Measurements from ENCODE around the gene RMRP.

Gene RMRP

DNA sequence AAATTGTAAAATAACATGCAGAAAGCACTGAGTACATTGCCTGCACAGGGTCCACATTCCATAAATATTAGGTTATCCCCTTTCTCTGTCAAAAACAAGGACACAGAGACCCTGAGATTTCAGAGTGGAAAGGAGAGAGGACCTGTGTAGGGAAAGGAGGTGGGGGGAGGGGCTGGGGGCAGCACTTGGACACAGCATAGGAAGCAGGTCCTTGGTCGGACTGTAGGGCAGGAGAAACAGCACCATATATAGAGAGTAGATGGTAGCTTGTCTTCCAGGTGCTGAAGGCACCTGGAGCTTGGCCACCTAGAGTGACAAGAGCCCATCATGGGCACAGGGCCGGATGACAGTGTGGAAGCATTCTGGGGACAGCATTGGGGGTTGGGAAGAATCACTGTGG, 29.5 kb upstream of the RMRP start:
- DNase-seq (ENCODE audit: low read depth in 3 of 3, low spot score in 1 of 3), result no peak

DNA sequence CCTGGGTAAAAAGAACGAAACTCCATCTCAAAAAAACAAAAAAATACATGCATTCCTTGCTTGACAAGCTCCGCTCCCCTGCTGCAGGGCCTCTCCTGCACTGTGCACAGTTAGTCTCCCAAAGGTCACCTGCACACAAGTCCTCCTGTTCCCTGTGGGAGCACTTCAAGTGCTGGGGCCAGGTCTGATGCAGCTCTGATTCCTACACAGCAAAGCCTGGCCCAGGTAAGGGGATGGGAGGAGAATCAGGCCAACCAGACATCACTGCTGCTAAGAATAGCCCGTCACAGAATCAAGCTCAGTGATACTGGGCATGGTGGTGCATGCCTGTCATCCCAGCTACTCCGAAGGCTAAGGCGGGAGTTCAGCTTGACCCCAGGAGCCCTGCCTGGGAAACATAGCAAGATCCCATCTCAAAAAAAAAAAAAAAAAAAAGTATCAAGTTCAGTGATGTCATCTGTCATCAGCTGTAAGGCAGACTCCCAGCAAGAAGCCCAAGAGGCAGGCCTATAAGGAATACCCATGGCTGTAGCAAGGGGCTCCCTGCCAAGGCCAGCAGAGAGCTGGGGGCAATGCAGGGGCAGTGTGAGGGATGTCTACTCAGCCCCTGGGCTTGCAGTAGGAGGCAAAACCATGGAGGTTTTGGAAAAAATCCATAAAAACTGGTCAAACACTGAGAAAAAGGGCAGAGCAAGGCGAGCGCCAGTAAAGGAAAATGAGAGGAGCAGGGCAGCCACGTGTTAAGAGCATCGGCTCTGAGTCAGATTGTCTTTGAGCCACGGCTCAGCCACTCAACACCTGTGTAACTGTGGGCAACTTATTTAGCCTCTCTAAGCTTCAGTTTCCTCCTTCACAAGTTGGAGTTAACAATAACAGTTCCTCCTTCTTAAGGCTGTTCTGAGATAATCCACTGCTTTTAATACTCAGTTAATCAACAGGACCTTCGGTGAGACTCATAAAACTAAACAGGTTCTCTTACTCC, 28.7 kb upstream of the RMRP start:
- no peak for DNase-seq (ENCODE audit: low read depth in 3 of 3, low spot score in 1 of 3)

DNA sequence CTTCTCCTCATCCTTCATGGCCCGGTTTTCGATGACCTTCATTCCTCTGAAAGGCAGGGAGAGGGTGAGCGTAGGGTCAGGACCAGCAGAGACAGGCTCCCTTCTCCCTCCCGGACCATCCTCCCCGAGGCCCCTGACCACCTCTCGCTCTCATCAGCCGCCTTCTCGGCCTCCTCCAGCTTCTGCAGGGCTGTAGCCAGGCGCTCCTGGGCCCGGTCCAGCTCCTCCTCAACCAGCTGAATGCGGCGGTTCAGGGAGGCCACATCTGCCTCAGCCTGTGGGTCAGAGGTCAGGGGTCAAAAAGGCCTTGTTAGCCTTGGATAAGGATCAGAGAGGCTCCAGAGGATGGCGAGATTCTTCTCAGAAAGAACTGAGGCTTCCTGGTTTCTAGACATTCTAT, 27.7 kb upstream of the RMRP start:
- DNase-seq (ENCODE audit: low read depth in 3 of 3, low spot score in 1 of 3), result no peak

DNA sequence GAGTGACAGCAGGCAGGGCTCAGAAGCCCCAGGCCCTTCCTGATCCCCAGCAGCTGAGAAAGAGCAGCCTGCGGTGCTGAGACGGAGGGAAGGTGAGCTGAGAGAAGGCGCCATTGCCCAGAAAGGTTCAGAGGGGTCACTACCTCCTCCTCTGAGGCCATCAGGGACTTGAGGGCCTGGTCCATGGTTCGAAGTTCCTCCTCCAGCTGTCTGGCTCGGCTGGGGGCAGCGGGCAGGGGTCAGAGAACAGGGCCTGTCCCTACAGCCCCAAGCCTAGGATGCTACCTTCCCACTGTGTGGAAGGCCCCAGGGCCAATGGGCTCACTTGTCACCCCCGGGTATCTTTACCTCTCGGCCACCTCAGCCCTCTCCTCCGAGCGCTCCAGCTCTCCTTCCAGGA, 27.1 kb upstream of the RMRP start:
- DNase-seq (ENCODE audit: low read depth in 3 of 3, low spot score in 1 of 3), result no peak

DNA sequence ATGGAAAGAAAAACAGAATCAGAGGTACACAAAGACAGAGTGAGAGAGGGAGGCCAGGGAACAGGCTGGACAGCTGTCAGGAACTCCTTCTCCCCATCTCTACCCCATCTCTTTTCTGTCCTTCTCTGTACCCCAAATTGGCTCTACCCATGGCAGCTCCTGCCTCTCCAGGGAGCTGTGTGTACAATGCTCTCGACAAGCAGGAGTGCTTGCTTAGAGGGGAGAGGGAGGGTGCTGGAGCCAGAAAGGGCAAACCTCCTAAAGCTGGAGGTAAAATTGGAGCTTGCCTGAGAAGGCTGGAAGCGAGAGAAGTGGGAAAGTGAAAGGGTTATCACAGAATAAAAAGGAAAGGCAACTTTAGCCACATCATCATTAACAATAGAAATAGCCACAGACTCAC, 25.5 kb upstream of the RMRP start:
- no peak for DNase-seq (ENCODE audit: low read depth in 3 of 3, low spot score in 1 of 3)

DNA sequence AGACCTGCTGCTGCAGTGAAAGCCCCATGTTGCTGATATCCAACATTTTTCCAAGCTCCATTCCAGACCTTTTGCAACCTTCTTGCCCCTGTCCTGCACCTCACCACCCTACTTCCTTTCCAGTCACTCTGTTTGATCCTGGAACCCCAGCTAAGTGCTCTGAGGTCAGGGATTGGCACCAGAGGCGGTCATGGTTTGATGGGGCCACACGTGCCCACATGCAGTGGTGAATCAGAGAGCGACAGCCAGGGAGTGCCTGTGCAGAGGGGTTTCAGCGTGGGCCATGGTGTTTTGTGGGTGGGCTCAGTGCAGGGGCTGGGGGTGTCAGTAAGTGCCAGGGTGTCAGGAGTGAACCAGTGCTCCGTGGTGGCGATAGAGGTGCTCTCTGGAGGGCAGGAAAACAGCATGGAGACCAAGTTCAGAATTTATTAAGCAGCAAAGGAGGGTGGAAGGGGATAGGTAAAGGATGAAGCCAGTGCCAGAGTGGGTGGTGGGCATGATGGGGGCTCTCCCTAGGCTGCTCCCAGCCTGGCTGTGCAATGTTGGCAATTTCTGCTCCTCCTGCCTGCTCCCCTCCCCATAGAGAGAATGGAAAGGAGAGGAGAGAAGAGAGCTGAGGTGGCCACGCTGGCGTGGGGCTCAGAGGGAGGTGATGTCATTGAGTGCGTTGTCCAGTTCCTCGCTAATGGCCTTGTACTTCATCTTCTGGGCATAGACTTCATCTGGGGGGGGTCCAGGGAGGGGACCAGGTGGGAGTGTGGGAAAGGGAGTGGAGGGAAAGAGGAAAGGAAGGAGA, 24.9 kb upstream of the RMRP start:
- no peak for DNase-seq (ENCODE audit: low read depth in 3 of 3, low spot score in 1 of 3)

DNA sequence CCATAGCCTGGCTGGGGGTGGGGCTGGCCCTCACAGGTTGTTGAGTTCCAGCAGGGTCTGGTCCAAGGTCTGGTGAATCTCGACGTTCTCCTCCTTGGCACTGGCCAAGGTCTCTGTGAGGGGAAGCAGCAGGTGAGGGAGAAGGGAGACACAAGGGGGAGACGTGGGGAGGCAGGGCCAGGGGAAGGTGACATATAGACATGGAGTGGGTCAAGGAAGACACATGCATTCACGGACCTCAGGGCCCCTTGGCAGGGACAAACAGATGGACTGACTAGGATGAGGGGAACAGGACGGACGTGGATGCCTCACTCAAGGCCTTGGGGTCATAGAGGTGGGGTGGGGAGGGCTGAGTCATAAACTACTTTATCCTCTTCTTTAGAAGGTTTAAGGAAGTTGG, 24.2 kb upstream of the RMRP start:
- DNase-seq (ENCODE audit: low read depth in 3 of 3, low spot score in 1 of 3), result no peak

DNA sequence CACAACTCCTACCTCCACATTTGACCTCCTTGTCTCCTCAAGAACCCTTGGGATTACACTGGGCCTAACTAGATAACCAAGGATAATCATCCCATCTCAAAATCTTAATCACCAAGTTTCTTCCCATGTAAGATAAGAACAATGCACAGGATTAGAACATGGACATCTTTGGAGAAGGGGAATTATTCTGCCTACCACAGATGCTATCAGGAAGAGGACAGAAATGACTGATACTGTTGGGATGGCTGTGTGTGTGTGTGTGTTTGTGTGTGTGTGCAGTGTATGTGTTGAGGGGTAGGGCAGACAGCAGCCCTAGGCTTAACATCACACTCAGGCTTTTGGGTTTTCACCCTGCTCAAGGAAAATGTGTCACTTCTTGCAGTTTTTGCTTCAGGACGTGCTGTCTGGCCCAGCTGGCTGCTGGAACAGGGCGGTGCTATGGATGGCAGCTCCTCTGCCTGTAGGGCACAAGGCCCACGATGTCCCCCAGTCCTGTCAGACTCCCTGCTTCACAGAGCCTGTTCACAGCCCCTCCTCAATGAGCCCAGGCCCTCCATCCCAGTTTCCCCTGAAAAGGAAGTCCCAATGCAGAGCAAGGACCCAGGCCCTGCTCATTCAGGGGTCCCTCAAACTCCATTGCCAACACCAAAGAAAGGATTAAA, 23.7 kb upstream of the RMRP start:
- no peak for DNase-seq (ENCODE audit: low read depth in 3 of 3, low spot score in 1 of 3)

DNA sequence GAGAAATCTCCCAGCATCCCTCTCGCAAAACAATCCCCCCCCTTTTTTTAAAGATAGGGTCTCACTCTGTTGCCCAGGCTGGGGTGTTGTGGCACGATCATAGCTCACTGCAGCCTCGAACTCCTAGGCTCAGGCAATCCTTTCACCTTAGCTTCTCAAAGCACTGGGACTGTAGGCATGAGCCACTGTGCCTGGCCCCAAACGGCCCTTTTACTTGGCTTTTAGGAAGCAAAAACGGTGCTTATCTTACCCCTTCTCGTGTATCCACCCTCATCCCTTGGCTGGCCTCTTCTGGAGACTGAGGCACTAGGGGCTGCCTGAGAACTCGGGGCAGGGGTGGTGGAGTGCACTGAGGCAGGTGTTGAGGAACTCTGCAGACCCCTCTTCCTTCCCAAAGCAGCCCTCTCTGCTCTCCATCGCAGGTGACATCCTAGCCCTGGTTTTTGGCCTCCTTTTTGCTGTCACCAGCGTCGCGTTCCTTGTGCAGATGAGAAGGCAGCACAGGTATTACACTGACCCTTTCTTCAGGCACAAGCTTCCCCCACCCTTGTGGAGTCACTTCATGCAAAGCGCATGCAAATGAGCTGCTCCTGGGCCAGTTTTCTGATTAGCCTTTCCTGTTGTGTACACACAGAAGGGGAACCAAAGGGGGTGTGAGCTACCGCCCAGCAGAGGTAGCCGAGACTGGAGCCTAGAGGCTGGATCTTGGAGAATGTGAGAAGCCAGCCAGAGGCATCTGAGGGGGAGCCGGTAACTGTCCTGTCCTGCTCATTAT, 22.7 kb upstream of the RMRP start:
- no peak for DNase-seq (ENCODE audit: low read depth in 3 of 3, low spot score in 1 of 3)

DNA sequence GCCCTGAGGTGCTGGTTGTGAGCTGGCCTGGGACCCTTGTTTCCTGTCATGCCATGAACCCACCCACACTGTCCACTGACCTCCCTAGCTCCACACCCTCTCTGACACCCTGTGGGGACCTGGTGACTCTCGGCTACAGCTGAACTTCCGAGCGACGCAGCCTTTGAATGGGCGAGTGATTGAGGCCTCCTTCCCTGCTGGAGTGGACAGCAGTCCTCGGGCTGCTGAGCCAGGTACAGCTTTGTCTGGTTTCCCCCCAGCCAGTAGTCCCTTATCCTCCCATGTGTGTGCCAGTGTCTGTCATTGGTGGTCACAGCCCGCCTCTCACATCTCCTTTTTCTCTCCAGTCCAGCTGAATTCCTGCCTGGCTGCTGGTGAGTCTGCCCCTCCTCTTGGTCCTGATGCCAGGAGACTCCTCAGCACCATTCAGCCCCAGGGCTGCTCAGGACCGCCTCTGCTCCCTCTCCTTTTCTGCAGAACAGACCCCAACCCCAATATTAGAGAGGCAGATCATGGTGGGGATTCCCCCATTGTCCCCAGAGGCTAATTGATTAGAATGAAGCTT, 22.0 kb upstream of the RMRP start:
- no peak for DNase-seq (ENCODE audit: low read depth in 3 of 3, low spot score in 1 of 3)

DNA sequence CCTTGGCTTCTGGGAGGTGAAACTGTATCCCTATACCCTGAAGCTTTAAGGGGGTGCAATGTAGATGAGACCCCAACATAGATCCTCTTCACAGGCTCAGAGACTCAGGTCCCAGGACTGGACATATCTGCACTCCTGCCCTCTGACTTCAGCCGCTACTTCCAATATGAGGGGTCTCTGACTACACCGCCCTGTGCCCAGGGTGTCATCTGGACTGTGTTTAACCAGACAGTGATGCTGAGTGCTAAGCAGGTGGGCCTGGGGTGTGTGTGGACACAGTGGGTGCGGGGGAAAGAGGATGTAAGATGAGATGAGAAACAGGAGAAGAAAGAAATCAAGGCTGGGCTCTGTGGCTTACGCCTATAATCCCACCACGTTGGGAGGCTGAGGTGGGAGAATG, 21.3 kb upstream of the RMRP start:
- DNase-seq (ENCODE audit: low read depth in 3 of 3, low spot score in 1 of 3), result no peak

DNA sequence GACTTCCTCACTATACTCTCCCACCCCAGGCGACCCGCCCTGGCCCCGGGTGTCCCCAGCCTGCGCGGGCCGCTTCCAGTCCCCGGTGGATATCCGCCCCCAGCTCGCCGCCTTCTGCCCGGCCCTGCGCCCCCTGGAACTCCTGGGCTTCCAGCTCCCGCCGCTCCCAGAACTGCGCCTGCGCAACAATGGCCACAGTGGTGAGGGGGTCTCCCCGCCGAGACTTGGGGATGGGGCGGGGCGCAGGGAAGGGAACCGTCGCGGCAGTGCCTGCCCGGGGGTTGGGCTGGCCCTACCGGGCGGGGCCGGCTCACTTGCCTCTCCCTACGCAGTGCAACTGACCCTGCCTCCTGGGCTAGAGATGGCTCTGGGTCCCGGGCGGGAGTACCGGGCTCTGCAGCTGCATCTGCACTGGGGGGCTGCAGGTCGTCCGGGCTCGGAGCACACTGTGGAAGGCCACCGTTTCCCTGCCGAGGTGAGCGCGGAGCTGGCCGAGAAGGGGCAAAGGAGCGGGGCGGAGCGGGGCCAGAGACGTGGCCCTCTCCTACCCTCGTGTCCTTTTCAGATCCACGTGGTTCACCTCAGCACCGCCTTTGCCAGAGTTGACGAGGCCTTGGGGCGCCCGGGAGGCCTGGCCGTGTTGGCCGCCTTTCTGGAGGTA, 18.0 kb upstream of the RMRP start:
- no peak for DNase-seq (ENCODE audit: low read depth in 3 of 3, low spot score in 1 of 3)

DNA sequence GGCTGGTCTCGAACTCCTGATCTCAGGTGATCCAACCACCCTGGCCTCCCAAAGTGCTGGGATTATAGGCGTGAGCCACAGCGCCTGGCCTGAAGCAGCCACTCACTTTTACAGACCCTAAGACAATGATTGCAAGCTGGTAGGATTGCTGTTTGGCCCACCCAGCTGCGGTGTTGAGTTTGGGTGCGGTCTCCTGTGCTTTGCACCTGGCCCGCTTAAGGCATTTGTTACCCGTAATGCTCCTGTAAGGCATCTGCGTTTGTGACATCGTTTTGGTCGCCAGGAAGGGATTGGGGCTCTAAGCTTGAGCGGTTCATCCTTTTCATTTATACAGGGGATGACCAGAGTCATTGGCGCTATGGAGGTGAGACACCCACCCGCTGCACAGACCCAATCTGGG, 17.4 kb upstream of the RMRP start:
- DNase-seq (ENCODE audit: low read depth in 3 of 3, low spot score in 1 of 3), result no peak

DNA sequence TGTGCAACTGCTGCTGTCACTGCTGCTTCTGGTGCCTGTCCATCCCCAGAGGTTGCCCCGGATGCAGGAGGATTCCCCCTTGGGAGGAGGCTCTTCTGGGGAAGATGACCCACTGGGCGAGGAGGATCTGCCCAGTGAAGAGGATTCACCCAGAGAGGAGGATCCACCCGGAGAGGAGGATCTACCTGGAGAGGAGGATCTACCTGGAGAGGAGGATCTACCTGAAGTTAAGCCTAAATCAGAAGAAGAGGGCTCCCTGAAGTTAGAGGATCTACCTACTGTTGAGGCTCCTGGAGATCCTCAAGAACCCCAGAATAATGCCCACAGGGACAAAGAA, 16.2 kb upstream of the RMRP start:
- DNase-seq (ENCODE audit: low read depth in 3 of 3, low spot score in 1 of 3), result no peak

DNA sequence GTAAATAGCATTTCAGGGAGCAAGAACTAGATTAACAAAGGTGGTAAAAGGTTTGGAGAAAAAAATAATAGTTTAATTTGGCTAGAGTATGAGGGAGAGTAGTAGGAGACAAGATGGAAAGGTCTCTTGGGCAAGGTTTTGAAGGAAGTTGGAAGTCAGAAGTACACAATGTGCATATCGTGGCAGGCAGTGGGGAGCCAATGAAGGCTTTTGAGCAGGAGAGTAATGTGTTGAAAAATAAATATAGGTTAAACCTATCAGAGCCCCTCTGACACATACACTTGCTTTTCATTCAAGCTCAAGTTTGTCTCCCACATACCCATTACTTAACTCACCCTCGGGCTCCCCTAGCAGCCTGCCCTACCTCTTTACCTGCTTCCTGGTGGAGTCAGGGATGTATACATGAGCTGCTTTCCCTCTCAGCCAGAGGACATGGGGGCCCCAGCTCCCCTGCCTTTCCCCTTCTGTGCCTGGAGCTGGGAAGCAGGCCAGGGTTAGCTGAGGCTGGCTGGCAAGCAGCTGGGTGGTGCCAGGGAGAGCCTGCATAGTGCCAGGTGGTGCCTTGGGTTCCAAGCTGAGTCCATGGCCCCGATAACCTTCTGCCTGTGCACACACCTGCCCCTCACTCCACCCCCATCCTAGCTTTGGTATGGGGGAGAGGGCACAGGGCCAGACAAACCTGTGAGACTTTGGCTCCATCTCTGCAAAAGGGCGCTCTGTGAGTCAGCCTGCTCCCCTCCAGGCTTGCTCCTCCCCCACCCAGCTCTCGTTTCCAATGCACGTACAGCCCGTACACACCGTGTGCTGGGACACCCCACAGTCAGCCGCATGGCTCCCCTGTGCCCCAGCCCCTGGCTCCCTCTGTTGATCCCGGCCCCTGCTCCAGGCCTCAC, 15.6 kb upstream of the RMRP start, which contains the start of gene CA9:
CA9 (plus strand) TSS at position 797 of the 893 bp plus-strand sequence; CDS start at position 829, 32 bp downstream.
- DNase-seq (ENCODE audit: low read depth in 3 of 3, low spot score in 1 of 3), result no peak

DNA sequence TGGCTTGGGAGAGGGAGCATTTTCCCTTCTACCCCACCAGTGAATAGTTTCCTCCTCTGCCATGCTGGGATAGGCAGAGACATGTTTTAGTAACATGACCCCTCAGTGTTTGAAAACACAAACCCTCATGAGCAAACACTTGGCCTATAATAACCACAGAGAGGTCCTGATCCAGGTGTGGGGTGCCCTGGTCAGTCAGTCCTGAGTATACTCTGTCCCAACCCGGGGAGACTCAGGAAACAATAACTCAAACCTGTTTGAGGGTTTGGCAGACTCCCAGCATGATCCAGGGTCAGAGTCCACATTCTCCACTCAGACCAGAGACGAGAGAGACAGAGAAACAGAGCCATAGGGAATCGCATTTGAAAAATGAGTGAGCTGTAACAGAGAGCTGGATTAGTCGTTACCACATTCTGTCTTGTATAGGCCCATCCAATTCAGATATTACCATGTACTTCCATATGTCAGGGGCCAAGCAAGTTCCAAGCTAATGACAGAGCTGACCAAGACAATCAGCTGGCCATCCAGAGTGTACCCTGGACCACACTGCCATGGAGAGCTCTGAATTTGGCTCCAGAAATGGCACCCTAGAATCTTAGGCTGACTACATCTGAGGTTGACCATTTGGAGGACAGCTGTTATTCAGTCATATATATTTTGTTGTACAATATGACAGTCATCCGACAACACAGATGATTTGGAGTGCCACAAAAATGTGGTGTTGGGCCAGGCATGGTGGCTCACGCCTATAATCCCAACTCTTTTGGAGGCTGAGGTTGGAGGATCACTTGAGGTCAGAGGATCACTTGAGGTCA, 11.7 kb upstream of the RMRP start:
- DNase-seq (ENCODE audit: low read depth in 3 of 3, low spot score in 1 of 3), result no peak

DNA sequence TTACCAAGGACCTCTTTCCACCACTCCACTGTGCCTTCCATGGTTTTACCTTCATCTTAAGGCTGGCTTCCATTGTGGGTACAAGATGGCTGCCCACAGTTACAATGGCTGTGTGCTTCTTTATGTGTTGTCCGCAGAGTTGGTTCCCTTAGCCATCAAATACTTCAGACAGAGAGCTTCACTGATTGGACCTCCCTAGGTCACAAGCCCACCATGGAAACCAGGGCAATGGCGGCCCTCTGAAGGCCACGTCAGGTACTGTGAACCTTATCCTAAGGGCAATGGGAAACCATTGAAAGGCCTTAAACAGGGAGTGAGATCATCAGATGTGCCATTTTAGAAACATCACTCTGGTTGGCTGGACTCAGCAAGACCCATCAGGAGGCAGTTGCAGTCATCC, 10.1 kb upstream of the RMRP start:
- DNase-seq (ENCODE audit: low read depth in 3 of 3, low spot score in 1 of 3), result no peak

DNA sequence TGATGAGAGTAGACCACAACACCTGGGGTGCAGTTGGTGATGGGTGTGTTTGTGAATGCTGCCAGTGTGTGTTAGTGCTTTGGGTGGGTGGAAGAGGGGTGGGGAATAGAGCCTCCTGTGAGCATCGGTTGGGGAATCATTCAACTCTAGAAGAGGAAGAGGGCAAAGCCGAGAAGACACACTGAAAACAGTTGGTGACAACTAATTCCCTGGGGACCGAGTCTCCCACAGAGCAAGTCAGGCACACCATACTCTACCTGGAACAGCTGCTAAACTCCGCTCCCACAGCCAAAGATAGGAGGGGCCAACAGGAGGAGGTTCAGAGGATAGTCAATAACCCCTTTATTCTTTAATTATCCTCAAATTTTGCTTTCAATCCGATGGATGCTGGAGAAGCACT, 8.7 kb upstream of the RMRP start:
- DNase-seq (ENCODE audit: low read depth in 3 of 3, low spot score in 1 of 3), result no peak
